Measurements from ENCODE around the gene HACD1. TPM values are rescaled to one million over a fixed set of nuclear protein-coding genes. Genes with fewer than 3 reads are reported as not detected.

The HACD1 gene
- total RNA-seq, 2 donors from 2014 or later: 82.2 to 109 TPM

GRCh38 chr10:17585016-17585415, 32.2 kb downstream of the HACD1 start:
- ATAC-seq (ENCODE audit: insufficient number of reproducible peaks, low FRiP score, low read depth) (no peak), DNase-seq (ENCODE audit: low spot score) (no peak)
- Histone ChIP-seq H3K36me3 (no peaks in the 10 kb centered on the region), H3K27ac (no peak overlapping the region), H3K4me1 (ENCODE audit: control insufficient read depth in 1 of 2, low read depth in 2 of 2) (no peaks in the 10 kb centered on the region), H3K4me3 (no peak overlapping the region), H3K27me3 (replicated peaks; ENCODE audit: insufficient read depth) (no peaks in the 10 kb centered on the region), H3K9me3 (no peaks in the 10 kb centered on the region)
- no peak for TF ChIP-seq CTCF (IDR thresholded peaks at IDR 0.05)

- no peak for TF ChIP-seq CTCF (IDR thresholded peaks at IDR 0.05)
- Histone ChIP-seq H3K27me3 (replicated peaks; ENCODE audit: insufficient read depth) (no peaks in the 10 kb centered on the region), H3K36me3 (no peaks in the 10 kb centered on the region), H3K27ac (no peak overlapping the region), H3K4me1 (ENCODE audit: control insufficient read depth in 1 of 2, low read depth in 2 of 2) (no peaks in the 10 kb centered on the region), H3K9me3 (no peaks in the 10 kb centered on the region), H3K4me3 (no peak overlapping the region)
- ATAC-seq (ENCODE audit: insufficient number of reproducible peaks, low FRiP score, low read depth): no peak
- DNase-seq (ENCODE audit: low spot score): no peak
These were observed 36.3 kb downstream of the HACD1 start for GRCh38 chr10:17580885-17581284.

GRCh38 chr10:17578603-17579002, 38.6 kb downstream of the HACD1 start:
- no peaks in the 10 kb centered on the region for H3K4me1 ChIP-seq (ENCODE audit: control insufficient read depth in 1 of 2, low read depth in 2 of 2)
- H3K4me3 ChIP-seq: no peak overlapping the region
- no peak overlapping the region for H3K27ac ChIP-seq
- DNase-seq (ENCODE audit: low spot score) (no peak), ATAC-seq (ENCODE audit: insufficient number of reproducible peaks, low FRiP score, low read depth) (no peak)
- H3K27me3 ChIP-seq (replicated peaks; ENCODE audit: insufficient read depth): no peaks in the 10 kb centered on the region
- H3K36me3 ChIP-seq: no peaks in the 10 kb centered on the region
- no peaks in the 10 kb centered on the region for H3K9me3 ChIP-seq
- no peak for TF ChIP-seq CTCF (IDR thresholded peaks at IDR 0.05)

- Histone ChIP-seq H3K27me3 (replicated peaks; ENCODE audit: insufficient read depth) (no peaks in the 10 kb centered on the region), H3K27ac (no peak overlapping the region), H3K4me1 (ENCODE audit: control insufficient read depth in 1 of 2, low read depth in 2 of 2) (no peaks in the 10 kb centered on the region), H3K9me3 (no peaks in the 10 kb centered on the region), H3K4me3 (no peak overlapping the region), H3K36me3 (no peaks in the 10 kb centered on the region)
- no peak for TF ChIP-seq CTCF (IDR thresholded peaks at IDR 0.05)
- no peak for DNase-seq (ENCODE audit: low spot score)
- no peak for ATAC-seq (ENCODE audit: insufficient number of reproducible peaks, low FRiP score, low read depth)
These were observed 40.4 kb downstream of the HACD1 start for GRCh38 chr10:17576768-17577167.

- ATAC-seq (ENCODE audit: insufficient number of reproducible peaks, low FRiP score, low read depth) (no peak), DNase-seq (ENCODE audit: low spot score) (no peak)
- Histone ChIP-seq H3K27me3 (replicated peaks; ENCODE audit: insufficient read depth) (no peaks in the 10 kb centered on the region), H3K36me3 (no peaks in the 10 kb centered on the region), H3K4me1 (ENCODE audit: control insufficient read depth in 1 of 2, low read depth in 2 of 2) (no peaks in the 10 kb centered on the region), H3K27ac (no peak overlapping the region), H3K4me3 (no peak overlapping the region), H3K9me3 (no peaks in the 10 kb centered on the region)
- no peak for TF ChIP-seq CTCF (IDR thresholded peaks at IDR 0.05)
These were observed 52.3 kb downstream of the HACD1 start for GRCh38 chr10:17564911-17565310.
